HepG2 (cell line): Measurements from ENCODE around the gene PRKAR2A. TPM values are rescaled to one million over a fixed set of nuclear protein-coding genes. Genes with fewer than 3 reads are reported as not detected.
A peak's percentile ranks its signal among the peaks of the same experiment; 100 is the strongest.

Experiments
- FOSL2 ChIP-seq: sonication (generic); formaldehyde crosslinking; IDR thresholded peaks from 2 replicates; pipeline ENCODE4 v1.4.0; 2020; ENCODE audit warnings: missing genetic modification reagents
- HIVEP1 ChIP-seq: sonication (generic); formaldehyde crosslinking; IDR thresholded peaks from 2 replicates; pipeline ENCODE4 v1.4.0; 2020; ENCODE audit warnings: mild to moderate bottlenecking, missing genetic modification reagents
- MAZ ChIP-seq, 2 experiments: sonication (generic) in 1 of 2; formaldehyde crosslinking in 1 of 2; IDR thresholded peaks; 2 replicates each; pipeline versions ENCODE4 v1.5.0 to v1.6.1; 2012 to 2020; ENCODE audit warnings: low read depth in 2 of 2, mild to moderate bottlenecking in 2 of 2, borderline replicate concordance in 1 of 2, improper control_type of control experiment in 1 of 2, low read length in 1 of 2, missing genetic modification reagents in 1 of 2, moderate library complexity in 1 of 2
- MEIS1 ChIP-seq: sonication (generic); formaldehyde crosslinking; IDR thresholded peaks from 2 replicates; pipeline ENCODE4 v1.9.0; 2021; ENCODE audit warnings: mild to moderate bottlenecking, missing genetic modification reagents, moderate library complexity, borderline replicate concordance
- NFYB ChIP-seq: sonication (generic); formaldehyde crosslinking; IDR thresholded peaks from 2 replicates; pipeline ENCODE4 v1.4.0; 2020; ENCODE audit warnings: missing genetic modification reagents
- PRMT3 ChIP-seq: sonication (generic); formaldehyde crosslinking; IDR thresholded peaks from 2 replicates; pipeline ENCODE4 v1.8.1; 2022; ENCODE audit warnings: low read depth, mild to moderate bottlenecking, moderate library complexity, missing genetic modification reagents, borderline replicate concordance
- REXO4 ChIP-seq: sonication (generic); formaldehyde crosslinking; IDR thresholded peaks from 2 replicates; pipeline ENCODE4 v1.8.0; 2022; ENCODE audit warnings: missing genetic modification reagents, mild to moderate bottlenecking, borderline replicate concordance
- SOX6 ChIP-seq, 2 experiments: fragments of 450-650 bp in 1 of 2; sonication (generic) in 1 of 2; formaldehyde crosslinking in 1 of 2; IDR thresholded peaks; 2 replicates each; pipeline versions ENCODE4 v1.4.0 to v1.6.1; 2017 to 2020; ENCODE audit warnings: antibody characterized with exemption in 1 of 2, mild to moderate bottlenecking in 1 of 2, missing genetic modification reagents in 1 of 2
- TARDBP ChIP-seq: sonication (generic); formaldehyde crosslinking; IDR thresholded peaks from 2 replicates; pipeline ENCODE4 v1.8.0; 2022; ENCODE audit warnings: mild to moderate bottlenecking, missing genetic modification reagents
- TERF1 ChIP-seq: sonication (generic); formaldehyde crosslinking; IDR thresholded peaks from 2 replicates; pipeline ENCODE4 v1.8.0; 2022; ENCODE audit warnings: mild to moderate bottlenecking, missing genetic modification reagents, moderate library complexity
- ZBTB7A ChIP-seq: sonication (generic); formaldehyde crosslinking; IDR thresholded peaks from 2 replicates; pipeline ENCODE4 v1.8.0; 2022; ENCODE audit warnings: mild to moderate bottlenecking, missing genetic modification reagents
- ZKSCAN8 ChIP-seq: IDR thresholded peaks from 2 replicates; pipeline ENCODE4 v1.6.1; 2016; ENCODE audit warnings: borderline replicate concordance, missing genetic modification reagents, missing compliant biosample characterization
- ZNF33B ChIP-seq: sonication (generic); formaldehyde crosslinking; IDR thresholded peaks from 2 replicates; pipeline ENCODE4 v1.5.1; 2020; ENCODE audit warnings: mild to moderate bottlenecking, missing genetic modification reagents
- ZNF34 ChIP-seq: sonication (generic); formaldehyde crosslinking; IDR thresholded peaks from 2 replicates; pipeline ENCODE4 v1.4.0; 2020; ENCODE audit warnings: mild to moderate bottlenecking, missing genetic modification reagents, borderline replicate concordance
- ZNF503 ChIP-seq: sonication (generic); formaldehyde crosslinking; IDR thresholded peaks from 2 replicates; pipeline ENCODE4 v1.4.0; 2020; ENCODE audit warnings: missing genetic modification reagents
- ZSCAN12 ChIP-seq: sonication (generic); formaldehyde crosslinking; IDR thresholded peaks from 2 replicates; pipeline ENCODE4 v1.9.0; 2021; ENCODE audit warnings: mild to moderate bottlenecking, missing genetic modification reagents
- polyA plus RNA-seq, 8 experiments: library from polyadenylated mRNA; depleted of rRNA in 3 of 8; stranded (reverse) in 7 of 8; unstranded in 1 of 8; fragments of >200 nt; fragmentation: Illumina TruSeq in 4 of 8; extraction: Trizol in 4 of 8; gene quantifications; 2 replicates each; pipeline versions ENCODE4 v1.2.1 to v1.2.3, GENCODE V29; 2011 to 2016; ENCODE audit warnings: low read depth in 4 of 8, missing spikeins in 1 of 8, mixed read lengths in 1 of 8; ENCODE audit not compliant: insufficient read depth in 1 of 8
- total RNA-seq, 5 experiments: library from RNA; depleted of rRNA; stranded (reverse); fragments of >200 nt; fragmentation: Illumina TruSeq; extraction: Trizol; gene quantifications; 2 replicates each; pipeline ENCODE4 v1.2.3, GENCODE V29; 2016; ENCODE audit warnings: low read depth in 1 of 5
- TF ChIP-seq, protein P1 (sequence below): sonication (generic); formaldehyde crosslinking; IDR thresholded peaks from 2 replicates; pipeline ENCODE4 v1.5.0; 2020; ENCODE audit warnings: missing genetic modification reagents
- TF ChIP-seq, protein P2 (sequence below): IDR thresholded peaks from 2 replicates; pipeline ENCODE4 v1.6.1; 2016; ENCODE audit warnings: mild to moderate bottlenecking, missing biosample characterization, missing genetic modification reagents
- TF ChIP-seq, protein P3 (sequence below): sonication (generic); formaldehyde crosslinking; IDR thresholded peaks from 2 replicates; pipeline ENCODE4 v1.4.0; 2020; ENCODE audit warnings: missing genetic modification reagents
- TF ChIP-seq, protein P4 (sequence below): sonication (generic); formaldehyde crosslinking; IDR thresholded peaks from 2 replicates; pipeline ENCODE4 v1.4.0; 2020; ENCODE audit warnings: missing genetic modification reagents, low read depth, mild to moderate bottlenecking, borderline replicate concordance

PRKAR2A gene
- total and polyA plus RNA-seq, 2 of the 13 experiments (the other 11 are each of a cell fraction or from before 2014, with no cell fraction given) = 11.8 to 29.2 TPM

DNA sequence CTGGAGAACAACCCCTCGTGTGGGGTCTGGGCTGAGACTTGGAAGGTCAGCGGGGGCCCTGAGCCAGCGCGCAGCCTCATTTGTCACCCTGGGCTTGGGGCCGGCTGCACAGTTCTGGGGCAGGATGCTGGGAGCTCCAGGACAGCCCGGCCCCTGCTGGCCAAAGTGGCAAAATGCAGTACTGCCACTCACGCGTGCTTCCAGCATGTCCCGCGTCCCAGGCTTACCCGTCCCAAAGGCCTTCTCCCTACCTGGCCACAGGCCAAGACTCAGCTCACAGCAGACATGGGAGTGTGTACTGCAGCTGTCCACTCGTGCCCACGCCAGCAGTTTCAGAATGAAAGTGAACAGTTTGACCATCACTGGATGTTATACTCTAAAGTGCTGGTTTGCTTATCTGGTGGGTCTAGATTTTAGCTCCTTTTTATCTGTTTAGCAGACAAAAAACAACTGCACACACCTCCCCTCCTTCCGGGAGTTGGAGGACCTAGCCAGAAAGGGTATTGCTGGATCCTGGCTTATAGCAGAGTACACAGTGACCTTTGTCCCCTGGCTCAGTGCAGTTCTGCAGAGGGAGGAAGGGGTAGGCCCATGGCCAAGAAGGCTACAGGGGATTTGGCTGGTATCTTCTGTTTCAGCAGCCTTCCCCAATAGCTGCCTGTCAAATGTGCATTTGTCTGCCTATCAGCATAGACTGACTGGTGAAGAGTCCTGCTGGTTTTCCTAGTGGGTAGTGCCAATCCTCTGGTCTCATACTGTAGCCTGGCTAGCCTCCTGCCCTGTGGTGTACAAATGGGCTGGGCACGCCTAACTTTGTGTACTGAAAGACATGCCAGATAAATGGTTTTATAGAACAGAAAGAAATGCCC, 107.5 kb downstream of the PRKAR2A start (continued):
- TF ChIP-seq MEIS1 (CRISPR knock-in tag) = peak; percentile 89; the same call in 1 of the 2 replicates
- TF ChIP-seq, protein P1, sequence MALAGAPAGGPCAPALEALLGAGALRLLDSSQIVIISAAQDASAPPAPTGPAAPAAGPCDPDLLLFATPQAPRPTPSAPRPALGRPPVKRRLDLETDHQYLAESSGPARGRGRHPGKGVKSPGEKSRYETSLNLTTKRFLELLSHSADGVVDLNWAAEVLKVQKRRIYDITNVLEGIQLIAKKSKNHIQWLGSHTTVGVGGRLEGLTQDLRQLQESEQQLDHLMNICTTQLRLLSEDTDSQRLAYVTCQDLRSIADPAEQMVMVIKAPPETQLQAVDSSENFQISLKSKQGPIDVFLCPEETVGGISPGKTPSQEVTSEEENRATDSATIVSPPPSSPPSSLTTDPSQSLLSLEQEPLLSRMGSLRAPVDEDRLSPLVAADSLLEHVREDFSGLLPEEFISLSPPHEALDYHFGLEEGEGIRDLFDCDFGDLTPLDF = peak; percentile 15; the same call in 1 of the 2 replicates
- no peak for TF ChIP-seq MAZ (IDR thresholded peaks at IDR 0.05; ENCODE audit: borderline replicate concordance, low read depth, low read length)
- TF ChIP-seq MAZ (CRISPR knock-in tag; IDR thresholded peaks at IDR 0.05; ENCODE audit: low read depth) = peak; percentile 56; the same call in 1 of the 2 replicates
- no peak; the same call in none of the 2 replicates for TF ChIP-seq FOSL2 (CRISPR knock-in tag)
- TF ChIP-seq SOX6 (IDR thresholded peaks at IDR 0.05) = no peak
- peak; percentile 66 for TF ChIP-seq SOX6 (CRISPR knock-in tag; IDR thresholded peaks at IDR 0.05)
- no peak for TF ChIP-seq ZKSCAN8 (CRISPR knock-in tag)
- TF ChIP-seq TERF1 (CRISPR knock-in tag) = no peak
- TF ChIP-seq, protein P2, sequence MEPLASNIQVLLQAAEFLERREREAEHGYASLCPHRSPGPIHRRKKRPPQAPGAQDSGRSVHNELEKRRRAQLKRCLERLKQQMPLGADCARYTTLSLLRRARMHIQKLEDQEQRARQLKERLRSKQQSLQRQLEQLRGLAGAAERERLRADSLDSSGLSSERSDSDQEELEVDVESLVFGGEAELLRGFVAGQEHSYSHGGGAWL = no peak
- peak; percentile 61; the same call in 1 of the 2 replicates for TF ChIP-seq HIVEP1 (CRISPR knock-in tag)
- TF ChIP-seq, protein P3, sequence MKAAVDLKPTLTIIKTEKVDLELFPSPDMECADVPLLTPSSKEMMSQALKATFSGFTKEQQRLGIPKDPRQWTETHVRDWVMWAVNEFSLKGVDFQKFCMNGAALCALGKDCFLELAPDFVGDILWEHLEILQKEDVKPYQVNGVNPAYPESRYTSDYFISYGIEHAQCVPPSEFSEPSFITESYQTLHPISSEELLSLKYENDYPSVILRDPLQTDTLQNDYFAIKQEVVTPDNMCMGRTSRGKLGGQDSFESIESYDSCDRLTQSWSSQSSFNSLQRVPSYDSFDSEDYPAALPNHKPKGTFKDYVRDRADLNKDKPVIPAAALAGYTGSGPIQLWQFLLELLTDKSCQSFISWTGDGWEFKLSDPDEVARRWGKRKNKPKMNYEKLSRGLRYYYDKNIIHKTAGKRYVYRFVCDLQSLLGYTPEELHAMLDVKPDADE (CRISPR knock-in tag) = no peak
- no peak for TF ChIP-seq PRMT3 (CRISPR knock-in tag)
- TF ChIP-seq, protein P4, sequence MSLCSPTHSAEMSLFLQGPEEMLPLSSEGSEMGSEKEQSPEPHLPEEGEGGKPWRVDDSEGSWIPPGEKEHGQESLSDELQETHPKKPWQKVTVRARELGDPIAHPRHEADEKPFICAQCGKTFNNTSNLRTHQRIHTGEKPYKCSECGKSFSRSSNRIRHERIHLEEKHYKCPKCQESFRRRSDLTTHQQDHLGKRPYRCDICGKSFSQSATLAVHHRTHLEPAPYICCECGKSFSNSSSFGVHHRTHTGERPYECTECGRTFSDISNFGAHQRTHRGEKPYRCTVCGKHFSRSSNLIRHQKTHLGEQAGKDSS (CRISPR knock-in tag) = peak; percentile 72; the same call in 1 of the 2 replicates
- TF ChIP-seq ZSCAN12 (CRISPR knock-in tag) = no peak
- TF ChIP-seq ZBTB7A (CRISPR knock-in tag) = no peak
- TF ChIP-seq ZNF503 (CRISPR knock-in tag) = peak; percentile 33; the same call in 1 of the 2 replicates
- TF ChIP-seq REXO4 = no peak
- TF ChIP-seq ZNF34 (CRISPR knock-in tag) = peak; percentile 95; the same call in 1 of the 2 replicates
- TF ChIP-seq NFYB (CRISPR knock-in tag) = no peak
- TF ChIP-seq TARDBP (CRISPR knock-in tag) = peak; percentile 59
- TF ChIP-seq ZNF33B (CRISPR knock-in tag) = peak; percentile 68; the same call in 1 of the 2 replicates
